HG03280 (cell line): ENCODE results near the gene GRIN2A.

Experiments
- ATAC-seq: cut with Tn5 transposase; IDR thresholded peaks from one replicate; pipeline ENCODE4 v1.9.1; 2021; ENCODE audit warnings: mild to moderate bottlenecking, moderate library complexity; ENCODE audit not compliant: unreplicated experiment

Gene GRIN2A

DNA sequence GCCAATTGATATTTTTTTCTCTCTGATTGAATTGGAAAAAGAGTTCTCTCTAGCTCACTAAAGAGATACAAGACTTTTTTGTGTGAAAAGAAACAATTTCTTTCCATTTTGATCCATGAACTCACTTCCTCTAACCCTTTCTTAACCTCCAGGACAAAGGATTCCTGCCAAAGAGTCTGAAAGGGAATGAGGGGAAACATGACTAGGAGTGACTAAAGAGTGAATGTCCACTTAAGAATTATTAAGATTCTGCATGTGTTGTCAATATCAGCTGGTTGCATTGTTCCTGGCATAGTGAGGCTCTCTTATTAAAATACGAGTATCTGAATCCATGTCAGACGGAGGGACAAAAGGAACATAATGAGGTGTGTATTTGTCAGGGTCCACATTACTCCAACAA lies 344.7 kb downstream of the GRIN2A start:
- no peak for ATAC-seq

DNA sequence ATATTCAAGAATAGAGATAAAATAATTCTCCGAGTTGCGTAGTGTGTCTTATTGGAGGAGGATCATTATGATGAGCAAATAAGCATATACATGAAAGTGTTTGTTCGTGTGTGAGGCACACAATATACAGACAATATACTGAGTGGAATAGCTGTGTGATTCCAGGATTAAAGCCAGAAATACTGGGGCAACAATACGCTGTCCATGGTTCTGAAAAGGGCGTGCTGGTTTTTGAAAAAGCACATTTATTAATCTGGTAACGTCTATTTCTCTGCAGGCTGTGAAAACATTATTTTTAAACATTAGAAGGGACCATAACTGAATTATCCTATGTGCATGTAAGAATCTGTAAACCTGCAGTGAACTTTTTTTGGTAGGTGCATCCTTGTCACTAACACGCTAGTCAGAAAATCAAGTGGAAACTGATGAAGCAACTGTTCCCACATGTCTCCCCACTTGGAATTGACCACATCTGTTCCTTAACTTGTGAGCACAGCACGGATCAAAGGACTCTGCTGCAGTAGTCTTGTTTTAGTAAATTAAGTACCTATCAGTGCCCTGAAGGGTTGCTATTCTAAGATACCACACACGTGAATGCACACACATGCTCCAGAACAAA lies 346.0 kb downstream of the GRIN2A start:
- no peak for ATAC-seq

GRCh38 chr16:9827062-9827752 lies 355.0 kb downstream of the GRIN2A start:
- no peak for ATAC-seq

- ATAC-seq = no peak
These were observed 355.6 kb downstream of the GRIN2A start for GRCh38 chr16:9826656-9827055.

DNA sequence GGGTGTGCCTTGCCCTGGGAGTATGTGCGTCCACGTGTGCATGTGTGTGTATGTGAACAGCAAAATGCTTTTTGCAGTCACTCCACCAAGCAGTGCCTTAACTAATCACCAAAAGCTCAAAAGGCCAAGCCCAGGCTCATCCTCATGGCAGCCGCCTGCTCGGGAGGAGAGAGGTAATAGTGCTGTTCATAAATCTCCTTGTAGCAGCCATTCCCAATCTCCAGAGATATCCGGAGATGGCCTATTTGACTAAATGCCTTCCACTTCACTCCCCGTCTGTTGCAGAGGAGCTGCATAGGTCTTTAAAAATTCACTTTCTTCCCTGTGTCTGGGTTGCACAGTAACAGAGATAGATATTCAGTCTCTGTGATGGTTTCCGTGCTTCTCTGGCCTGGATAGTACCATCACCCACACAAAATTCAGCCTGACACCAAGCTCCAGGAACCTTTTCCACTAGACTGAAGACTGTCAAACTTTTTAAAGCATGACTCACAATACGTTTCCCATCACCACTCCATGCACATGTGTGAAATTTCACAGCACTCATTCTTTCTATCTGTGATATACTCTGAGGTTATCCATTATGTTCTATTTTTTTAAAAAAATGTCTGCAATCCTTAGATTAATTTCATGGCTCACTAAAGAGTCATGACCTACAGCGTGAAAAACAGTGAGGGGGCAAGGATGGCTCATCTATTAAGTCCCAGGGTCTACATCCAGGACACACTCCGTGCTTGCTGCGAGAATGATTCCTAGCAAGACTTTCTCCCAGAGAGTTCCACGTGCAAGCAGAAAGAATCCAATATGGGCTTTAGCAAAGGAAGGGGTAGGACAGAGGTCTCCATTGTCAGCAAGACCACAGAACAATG lies 357.8 kb downstream of the GRIN2A start:
- ATAC-seq = no peak

GRCh38 chr16:9823510-9823909 lies 358.7 kb downstream of the GRIN2A start:
- ATAC-seq = no peak

DNA sequence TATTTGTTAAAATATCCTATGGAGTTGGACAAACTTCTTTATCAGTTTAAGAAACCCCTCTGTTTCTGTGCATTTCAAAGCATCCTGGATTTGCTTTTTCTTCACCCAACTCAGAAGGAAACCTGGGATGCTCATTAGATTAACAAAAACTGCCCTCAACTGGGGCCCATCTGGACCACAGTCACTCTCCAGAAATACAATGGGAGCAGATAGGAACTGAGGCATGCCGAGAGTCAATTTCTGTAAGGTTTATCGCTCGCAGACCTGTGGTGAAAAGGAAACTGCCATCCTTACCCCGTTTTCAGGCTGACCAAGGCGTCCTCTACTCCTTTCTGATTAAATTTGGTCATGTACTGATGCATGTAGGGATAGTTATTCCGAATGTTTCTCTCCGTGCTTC lies 360.3 kb downstream of the GRIN2A start:
- no peak for ATAC-seq

DNA sequence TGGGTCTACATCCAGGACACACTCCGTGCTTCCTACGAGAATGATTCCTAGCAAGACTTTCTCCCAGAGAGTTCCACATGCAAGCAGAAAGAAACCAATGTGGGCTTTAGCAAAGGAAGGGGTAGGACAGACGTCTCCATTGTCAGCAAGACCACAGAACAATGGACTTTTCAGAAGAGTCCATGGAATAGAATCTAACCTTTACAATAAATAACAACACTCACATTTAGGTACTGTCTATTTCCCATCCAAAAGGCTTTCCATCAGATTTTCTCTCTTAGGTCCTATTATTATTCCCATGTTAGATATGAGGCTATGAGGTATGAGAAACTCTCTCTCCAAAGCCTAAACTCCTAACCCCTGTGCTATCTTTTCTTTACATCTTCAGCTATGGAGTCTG lies 360.9 kb downstream of the GRIN2A start:
- no peak for ATAC-seq

GRCh38 chr16:9820476-9821246 lies 361.6 kb downstream of the GRIN2A start:
- no peak for ATAC-seq

GRCh38 chr16:9818702-9819101 lies 363.5 kb downstream of the GRIN2A start:
- no peak for ATAC-seq

- ATAC-seq = no peak
These were observed 364.6 kb downstream of the GRIN2A start for GRCh38 chr16:9817586-9817985.

GRCh38 chr16:9816644-9817043 lies 365.6 kb downstream of the GRIN2A start:
- ATAC-seq = no peak

DNA sequence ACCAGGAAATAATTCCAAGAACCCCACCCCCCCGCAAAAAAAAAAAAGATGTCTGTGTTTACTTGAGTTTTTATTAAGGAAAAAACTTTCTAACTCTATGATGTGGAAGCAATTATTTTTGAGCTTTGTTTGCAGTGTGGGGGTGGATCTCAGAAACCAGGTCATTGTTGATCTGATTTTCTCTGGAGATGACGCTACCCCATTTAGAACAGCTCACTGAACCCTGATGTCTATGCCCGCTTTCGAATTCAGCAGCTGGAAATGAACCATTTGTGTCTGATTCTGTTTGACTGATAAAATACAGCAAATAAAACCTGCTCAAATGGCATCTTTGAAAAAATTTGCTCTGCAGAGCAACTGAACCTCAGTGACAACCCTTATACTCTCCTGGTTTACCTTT lies 368.6 kb downstream of the GRIN2A start:
- no peak for ATAC-seq

DNA sequence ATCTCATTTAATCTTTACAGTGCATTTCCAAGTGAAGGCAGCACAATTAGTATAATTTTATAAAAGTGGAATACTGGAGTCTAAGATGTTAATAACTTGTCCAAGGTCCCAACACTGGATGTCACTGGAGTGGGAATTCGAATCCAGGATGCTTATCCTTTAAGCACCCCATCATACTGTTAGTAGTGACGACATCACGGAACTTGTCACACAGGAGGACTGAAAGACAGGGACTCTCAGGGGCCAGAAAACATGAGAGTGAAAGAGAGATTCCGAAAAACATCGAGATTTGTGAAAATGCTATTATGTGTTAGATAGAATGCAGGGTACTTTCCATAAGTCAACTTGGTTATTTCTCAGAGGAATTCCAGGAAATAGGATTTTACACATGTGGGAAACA lies 374.0 kb downstream of the GRIN2A start:
- ATAC-seq = no peak

- no peak for ATAC-seq
These were observed 374.9 kb downstream of the GRIN2A start for GRCh38 chr16:9807302-9807701.

GRCh38 chr16:9805109-9805508 lies 377.1 kb downstream of the GRIN2A start:
- no peak for ATAC-seq

GRCh38 chr16:9802160-9802559 lies 380.1 kb downstream of the GRIN2A start:
- ATAC-seq = no peak

DNA sequence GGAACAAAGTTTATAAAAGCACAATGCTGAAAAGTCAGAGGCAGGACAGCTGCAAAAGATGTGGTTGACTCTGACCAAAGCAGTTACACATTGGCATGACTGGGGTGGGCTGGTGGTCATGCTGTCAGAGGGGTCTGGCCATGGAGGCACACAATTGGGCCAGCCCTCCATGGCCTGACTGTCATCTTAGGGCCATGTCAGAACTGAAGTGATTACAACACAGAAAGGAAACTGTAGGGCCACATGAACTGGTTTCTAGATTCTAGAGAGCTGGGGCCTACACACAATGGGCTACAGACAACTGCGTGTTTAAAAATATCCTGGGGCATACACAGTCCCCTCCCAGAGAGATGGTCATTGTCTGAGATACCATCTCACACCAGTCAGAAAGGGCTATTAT lies 380.6 kb downstream of the GRIN2A start:
- ATAC-seq = no peak

- ATAC-seq = no peak
These were observed 382.0 kb downstream of the GRIN2A start for GRCh38 chr16:9800186-9800738.

DNA sequence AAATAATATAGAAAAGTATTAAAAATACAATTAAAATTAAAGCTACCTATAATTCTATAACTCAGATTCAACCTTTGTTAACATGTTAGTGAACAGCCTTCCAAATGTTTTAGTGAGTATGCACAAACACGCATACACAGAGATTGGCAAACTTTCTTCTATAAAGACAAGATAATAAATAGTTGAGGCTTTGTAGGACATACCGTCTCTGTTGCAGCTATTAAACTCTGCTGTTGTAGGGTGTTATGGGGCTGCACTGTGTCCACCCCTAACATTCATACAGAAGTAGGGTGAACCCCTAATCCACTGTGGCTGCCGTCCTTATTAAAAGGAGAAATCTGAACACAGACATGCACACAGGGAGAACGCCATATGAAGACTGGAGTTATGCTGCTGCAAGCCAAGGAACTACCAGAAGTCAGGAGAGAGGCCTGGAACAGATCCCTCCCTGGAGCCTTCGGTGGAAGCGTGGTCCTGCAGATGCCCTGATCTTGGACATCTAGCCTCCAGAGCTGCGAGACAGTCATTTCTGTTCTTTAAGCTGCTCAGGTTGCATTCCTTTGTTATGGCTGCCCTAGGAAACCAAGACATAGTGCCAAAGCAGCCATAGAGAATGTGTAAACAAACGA lies 383.2 kb downstream of the GRIN2A start:
- ATAC-seq = no peak
